SW480 (cell line): ENCODE measurements around the gene PMF1.

ENCODE experiments used
- DNase-seq: peaks from one replicate; pipeline ENCODE4 v3.0.0-alpha.2; 2016; ENCODE audit warnings: low spot score

Gene PMF1

GRCh38 chr1:156236164-156236563, 23.4 kb downstream of the PMF1 start:
- DNase-seq = no peak

GRCh38 chr1:156238248-156238647, 25.4 kb downstream of the PMF1 start:
- no peak for DNase-seq

GRCh38 chr1:156241311-156241811, 28.6 kb downstream of the PMF1 start:
- DNase-seq = peak; percentile 87

GRCh38 chr1:156241926-156242325, 29.1 kb downstream of the PMF1 start, which contains the start of gene BGLAP:
BGLAP (plus strand) TSS chr1:156242184; CDS start chr1:156242232, 48 bp downstream.
- DNase-seq = no peak

- DNase-seq = no peak
These were observed 29.9 kb downstream of the PMF1 start for GRCh38 chr1:156242738-156243137.

GRCh38 chr1:156244126-156244525, 31.3 kb downstream of the PMF1 start:
- DNase-seq = no peak

GRCh38 chr1:156244712-156245111, 31.9 kb downstream of the PMF1 start:
- DNase-seq = no peak

- peak; percentile 54 for DNase-seq
These were observed 32.8 kb downstream of the PMF1 start for GRCh38 chr1:156245451-156246232.

- DNase-seq = no peak
These were observed 33.5 kb downstream of the PMF1 start for GRCh38 chr1:156246241-156246780.

- DNase-seq = no peak
These were observed 34.1 kb downstream of the PMF1 start for GRCh38 chr1:156246781-156247459.

GRCh38 chr1:156247460-156248322, 34.9 kb downstream of the PMF1 start, which contains the start of gene PAQR6:
PAQR6 (minus strand) TSS chr1:156248056; CDS start chr1:156246731, 1,325 bp downstream.
- DNase-seq = peak; percentile 51

GRCh38 chr1:156248323-156248683, 35.5 kb downstream of the PMF1 start:
- DNase-seq = no peak

- DNase-seq = no peak
These were observed 36.8 kb downstream of the PMF1 start for GRCh38 chr1:156249593-156249992.

- no peak for DNase-seq
These were observed 38.7 kb downstream of the PMF1 start for GRCh38 chr1:156251527-156251926.

- no peak for DNase-seq
These were observed 40.8 kb downstream of the PMF1 start for GRCh38 chr1:156253634-156254033.

GRCh38 chr1:156257711-156258110, 44.9 kb downstream of the PMF1 start:
- DNase-seq = no peak

- DNase-seq = no peak
These were observed 46.1 kb downstream of the PMF1 start for GRCh38 chr1:156258859-156259258.

GRCh38 chr1:156259805-156260204, 47.0 kb downstream of the PMF1 start:
- DNase-seq = no peak

- peak; percentile 78 for DNase-seq
These were observed 48.1 kb downstream of the PMF1 start for GRCh38 chr1:156260896-156261295.

GRCh38 chr1:156262461-156263287, 49.9 kb downstream of the PMF1 start:
- DNase-seq = peak; percentile 51

- no peak for DNase-seq
These were observed 50.5 kb downstream of the PMF1 start for GRCh38 chr1:156263288-156263655.
